Transverse colon (tissue), 4 donors: ENCODE results near the gene ATP10D. TPM values are rescaled to one million over a fixed set of nuclear protein-coding genes. Genes with fewer than 3 reads are reported as not detected.
A peak's percentile ranks its signal among the peaks of the same experiment; 100 is the strongest.

ENCODE experiments used
- DNase-seq: peaks from one replicate; pipeline ENCODE4 v3.0.0-alpha.2; 2019
- H3K27ac ChIP-seq, 4 donors: fragments of 200-600 bp; sonication (generic); 2 replicates each; pipeline ENCODE4 v1.5.1; 2016 to 2018; ENCODE audit warnings: inconsistent platforms in 4 of 4
- H3K27me3 ChIP-seq: fragments of 200-600 bp; sonication (generic); 2 replicates; pipeline ENCODE4 v1.5.1; 2017; ENCODE audit warnings: inconsistent platforms
- H3K36me3 ChIP-seq, 4 donors: fragments of 200-600 bp; sonication (generic); 2 replicates each; pipeline ENCODE4 v1.5.1; 2017 to 2019; ENCODE audit warnings: inconsistent platforms in 4 of 4
- H3K4me1 ChIP-seq, 4 donors: fragments of 200-600 bp; sonication (generic); 2 replicates each; pipeline ENCODE4 v1.5.1; 2017 to 2020; ENCODE audit warnings: inconsistent platforms in 4 of 4
- H3K4me3 ChIP-seq, 4 donors: fragments of 200-600 bp; sonication (generic); 1 replicate in 1 of 4; 2 replicates in 3 of 4; pipeline versions ENCODE4 v1.5.1 to v1.6.1; 2017 to 2019; ENCODE audit warnings: inconsistent platforms in 4 of 4
- H3K9me3 ChIP-seq, 2 donors: fragments of 200-600 bp; sonication (generic); 2 replicates each; pipeline ENCODE4 v1.5.1; 2017 to 2019; ENCODE audit warnings: inconsistent platforms in 2 of 2
- CTCF ChIP-seq, 5 experiments: fragments of 200-600 bp in 3 of 5; fragments of 450-650 bp in 2 of 5; sonication (generic) in 3 of 5; IDR thresholded peaks; 1 replicate in 2 of 5; 2 replicates in 3 of 5; pipeline ENCODE4 v1.5.1; 2016 to 2017; ENCODE audit warnings: antibody characterized with exemption in 5 of 5, inconsistent platforms in 3 of 5, mild to moderate bottlenecking in 2 of 5, moderate library complexity in 1 of 5
- EP300 ChIP-seq: sonication (generic); formaldehyde crosslinking; IDR thresholded peaks from one replicate; pipeline ENCODE4 v1.6.1; 2017; ENCODE audit warnings: antibody characterized with exemption, low read depth
- POLR2A ChIP-seq: fragments of 450-650 bp; IDR thresholded peaks from one replicate; pipeline ENCODE4 v1.6.1; 2016; ENCODE audit warnings: antibody characterized with exemption, mild to moderate bottlenecking, moderate library complexity
- POLR2AphosphoS5 ChIP-seq, 3 donors: sonication (generic); formaldehyde crosslinking; IDR thresholded peaks; one replicate each; pipeline ENCODE4 v1.6.1; 2016; ENCODE audit warnings: antibody characterized with exemption in 3 of 3
- WGBS, 2 donors: methylation state at CpG; one replicate each; pipeline ENCODE4 v1.1.5; 2018; ENCODE audit warnings: low coverage in 1 of 2; 5-methylcytosine and 5-hydroxymethylcytosine counted together
- in situ Hi-C, 4 donors: fragments of 200-750 bp; cut with MboI; loops; one replicate each; pipeline versions ENCODE4 v1.15.0 to v1.15.1; 2017; ENCODE audit warnings: low sequenced_read_pairs in 3 of 4, low pct_ligation_motif_present in 1 of 4, low pct_unique_long_range_greater_than_20kb in 1 of 4
- intact Hi-C: fragments of 100-400 bp; cut with DNase I; formaldehyde crosslinking; loops from one replicate; pipeline ENCODE4 v1.15.1; 2023; ENCODE audit warnings: low total_unique reads
- total RNA-seq, 4 donors: library from RNA; depleted of rRNA; stranded (reverse); fragments of >200 nt; gene quantifications; one replicate each; pipeline ENCODE4 v1.1.0, GENCODE V29; 2016

ATP10D gene
- total RNA-seq, 4 donors from 2014 or later, result 3.8 to 14.1 (median 7.7) TPM

DNA sequence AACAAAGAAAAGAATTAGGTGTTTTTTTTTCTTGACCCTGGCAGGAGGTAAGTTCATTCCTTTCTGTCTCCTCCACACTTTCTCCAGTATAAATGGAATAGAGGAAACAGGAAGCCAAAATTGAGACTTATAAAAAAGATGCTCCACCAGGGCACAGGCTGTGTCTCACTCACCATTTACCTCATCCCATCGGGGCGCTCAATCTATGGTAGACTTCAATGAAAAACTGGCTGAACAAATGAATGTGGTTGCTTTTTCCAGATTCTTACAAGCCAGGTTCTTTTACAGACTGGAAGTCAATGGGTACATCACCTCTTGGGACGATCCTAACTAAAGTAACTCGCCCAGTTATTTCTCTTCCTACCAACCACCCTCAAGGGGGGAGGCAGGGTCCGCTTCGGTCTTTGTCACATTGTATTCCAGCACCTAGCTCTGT, 22.3 kb upstream of the ATP10D start:
- in situ Hi-C loops (loop anchor here in 1 of 4 donors (25.0 kb wide), 1 partner anchor 449 kb away; the partner anchor contains the start of gene NFXL1), intact Hi-C loops (loop anchor here (10.0 kb wide), 1 partner anchor 102 kb away; no protein-coding TSS in a partner anchor)
- Histone ChIP-seq H3K27ac (peak overlapping the region; percentile 87 to 93 (median 90)), H3K4me1 (peaks cover 6 to 10% (median 8%) of the 10 kb centered on the region in 4 donors), H3K36me3 (peaks cover 0 to 5% (median 0%) of the 10 kb centered on the region in 4 donors), H3K9me3 (no peaks in the 10 kb centered on the region), H3K4me3 (peak overlapping the region; percentile 84 to 96 (median 86)), H3K27me3 (no peaks in the 10 kb centered on the region)
- TF ChIP-seq POLR2AphosphoS5 (IDR thresholded peaks at IDR 0.05), result no peak
- no peak for TF ChIP-seq EP300
- TF ChIP-seq CTCF (IDR thresholded peaks at IDR 0.05), result no peak
- TF ChIP-seq POLR2A, result no peak
- 6% methylated on average over 6 of the region's 6 CpGs; no CpG with 5 or more reads in 1 of the 2 donors for WGBS, 2 donors
- no peak for DNase-seq

- DNase-seq, result peak; percentile 98
- Histone ChIP-seq H3K9me3 (no peaks in the 10 kb centered on the region), H3K4me3 (peak within 1 kb of the TSS; percentile 84 to 96 (median 86)), H3K4me1 (peaks cover 6 to 10% (median 8%) of the 10 kb centered on the region in 4 donors), H3K27ac (peak within 1 kb of the TSS; percentile 87 to 93 (median 90)), H3K36me3 (peaks cover 0 to 4% (median 0%) of the 10 kb centered on the region in 4 donors), H3K27me3 (no peaks in the 10 kb centered on the region)
- intact Hi-C loops (loop anchor here (10.0 kb wide), 1 partner anchor 101 kb away; no protein-coding TSS in a partner anchor), in situ Hi-C loops (loop anchor here in 1 of 4 donors (25.0 kb wide), 1 partner anchor 449 kb away; the partner anchor contains the start of gene NFXL1)
- TF ChIP-seq POLR2AphosphoS5 (IDR thresholded peaks at IDR 0.05) (peak; percentile 53 to 79 (median 67)), EP300 (no peak), POLR2A (peak; percentile 70), CTCF (IDR thresholded peaks at IDR 0.05) (peak in 4 of 5 experiments; percentile 29 to 68 (median 44))
- 0% methylated on average over 47 of the region's 51 CpGs; no CpG with 5 or more reads in 1 of the 2 donors for WGBS, 2 donors
Measured at GRCh38 chr4:47463235-47463956, 21.7 kb upstream of the ATP10D start, which contains the start of gene COMMD8. Gene COMMD8, minus strand, starts transcription at chr4:47463702. Its CDS starts 51 bp downstream, at chr4:47463651.

DNA sequence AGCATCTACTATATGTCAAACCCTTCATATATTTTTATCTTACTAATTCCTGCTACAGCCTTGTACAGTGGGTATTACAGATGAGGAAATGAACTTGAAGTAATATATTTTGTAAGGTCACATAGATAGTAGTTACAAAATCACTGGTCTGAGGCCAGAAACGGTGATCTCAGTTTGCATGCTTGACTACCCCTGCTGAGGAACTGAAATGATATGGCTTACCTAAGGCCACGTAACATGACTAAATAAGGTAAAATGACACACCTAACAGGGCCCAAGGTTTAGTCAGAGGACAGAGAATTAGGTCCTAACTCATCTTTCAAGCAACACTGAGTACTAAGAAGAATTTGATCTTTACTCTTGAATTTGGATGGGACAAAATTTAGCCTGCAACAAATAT, 20.1 kb upstream of the ATP10D start:
- Histone ChIP-seq H3K4me1 (peaks cover 6 to 10% (median 8%) of the 10 kb centered on the region in 4 donors), H3K4me3 (no peak overlapping the region), H3K27me3 (no peaks in the 10 kb centered on the region), H3K27ac (no peak overlapping the region), H3K9me3 (no peaks in the 10 kb centered on the region), H3K36me3 (no peaks in the 10 kb centered on the region)
- intact Hi-C loops (loop anchor here (10.0 kb wide), 1 partner anchor 100 kb away; no protein-coding TSS in a partner anchor), in situ Hi-C loops (loop anchor here in 1 of 4 donors (25.0 kb wide), 1 partner anchor 447 kb away; the partner anchor contains the start of gene NFXL1)
- no peak for DNase-seq
- TF ChIP-seq EP300, result no peak
- TF ChIP-seq POLR2AphosphoS5 (IDR thresholded peaks at IDR 0.05), result no peak
- no peak for TF ChIP-seq CTCF (IDR thresholded peaks at IDR 0.05)
- TF ChIP-seq POLR2A, result no peak
- WGBS, 2 donors, result 68 to 69% methylated on average over 2 of the region's 2 CpGs
